Gastroesophageal sphincter (tissue), 4 donors: ENCODE measurements around the gene PDZD4. TPM values are rescaled to one million over a fixed set of nuclear protein-coding genes. Genes with fewer than 3 reads are reported as not detected.

Experiments
- ATAC-seq: fragments of 150-250 bp; one replicate; pipeline ENCODE4 v1.9.1; 2016; ENCODE audit warnings: mild to moderate bottlenecking, moderate library complexity
- H3K27ac ChIP-seq, 4 donors: fragments of 200-600 bp; sonication (generic) in 3 of 4; 1 replicate in 3 of 4; 2 replicates in 1 of 4; pipeline ENCODE4 v1.5.1; 2016 to 2019
- H3K27me3 ChIP-seq: fragments of 200-600 bp; sonication (generic); one replicate; pipeline ENCODE4 v1.5.1; 2019
- H3K36me3 ChIP-seq, 2 donors: fragments of 200-600 bp; sonication (generic); one replicate each; pipeline ENCODE4 v1.5.1; 2019; ENCODE audit warnings: control low read depth in 1 of 2
- H3K4me1 ChIP-seq, 3 donors: fragments of 200-600 bp; sonication (generic); 1 replicate in 2 of 3; 2 replicates in 1 of 3; pipeline ENCODE4 v1.5.1; 2016 to 2019; ENCODE audit warnings: control low read depth in 2 of 3
- H3K4me3 ChIP-seq, 2 donors: fragments of 200-600 bp; sonication (generic); one replicate each; pipeline ENCODE4 v1.5.1; 2019; ENCODE audit warnings: mild to moderate bottlenecking in 1 of 2, moderate library complexity in 1 of 2
- H3K9me3 ChIP-seq, 3 donors: fragments of 200-600 bp; sonication (generic); one replicate each; pipeline ENCODE4 v1.5.1; 2017 to 2019; ENCODE audit warnings: control low read depth in 2 of 3
- EP300 ChIP-seq: sonication (generic); formaldehyde crosslinking; IDR thresholded peaks from one replicate; pipeline ENCODE4 v1.6.1; 2017; ENCODE audit warnings: antibody characterized with exemption, mild to moderate bottlenecking
- POLR2A ChIP-seq, 2 donors: fragments of 450-650 bp; IDR thresholded peaks; one replicate each; pipeline ENCODE4 v1.6.1; 2017; ENCODE audit warnings: antibody characterized with exemption in 2 of 2, mild to moderate bottlenecking in 2 of 2, moderate library complexity in 1 of 2
- POLR2AphosphoS5 ChIP-seq: sonication (generic); formaldehyde crosslinking; IDR thresholded peaks from one replicate; pipeline ENCODE4 v1.6.1; 2017; ENCODE audit warnings: antibody characterized with exemption
- WGBS, 2 donors: methylation state at CpG; one replicate each; pipeline ENCODE4 v1.1.5; 2018; ENCODE audit warnings: low coverage in 1 of 2; 5-methylcytosine and 5-hydroxymethylcytosine counted together
- total RNA-seq, 4 donors: library from RNA; depleted of rRNA; stranded (reverse); fragments of >200 nt; gene quantifications; one replicate each; pipeline ENCODE4 v1.1.0, GENCODE V29; 2016
- TF ChIP-seq, protein P1 (sequence below), 4 experiments: fragments of 200-600 bp in 2 of 4; fragments of 450-650 bp in 2 of 4; sonication (generic) in 1 of 4; IDR thresholded peaks; one replicate each; pipeline ENCODE4 v1.5.1; 2017 to 2019; ENCODE audit warnings: antibody characterized with exemption in 4 of 4, mild to moderate bottlenecking in 2 of 4, moderate library complexity in 2 of 4

The PDZD4 gene
- total RNA-seq, 4 donors from 2014 or later, result 10.6 to 48.5 (median 26.4) TPM

DNA sequence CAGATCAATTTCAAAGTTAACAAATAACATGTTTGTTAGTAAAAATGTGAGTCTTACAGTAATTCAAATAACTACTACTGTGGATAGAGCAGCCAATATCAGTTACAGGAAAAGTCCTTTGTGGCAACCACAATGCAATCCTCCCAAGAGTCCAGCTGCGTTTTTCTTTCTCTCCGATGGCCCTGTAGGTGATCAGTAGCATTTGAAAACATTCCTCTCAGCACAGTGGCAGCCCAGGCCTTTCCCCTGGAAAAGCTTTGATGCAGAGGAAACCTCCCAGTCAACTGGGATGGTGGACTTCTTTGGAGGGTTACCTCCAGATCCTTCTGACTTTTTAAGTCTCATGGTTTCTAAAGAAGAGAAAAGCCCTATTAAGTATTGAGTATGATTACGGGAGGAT is 18.0 kb upstream of the PDZD4 start:
- no peaks in the 10 kb centered on the region for H3K9me3 ChIP-seq
- H3K4me1 ChIP-seq, result no peaks in the 10 kb centered on the region
- H3K4me3 ChIP-seq, result no peak overlapping the region
- peaks cover 9% of the 10 kb centered on the region for H3K27me3 ChIP-seq
- no peak for ATAC-seq
- no peak for TF ChIP-seq POLR2A (IDR thresholded peaks at IDR 0.05)
- TF ChIP-seq EP300, result no peak
- no peak for TF ChIP-seq POLR2AphosphoS5
- TF ChIP-seq, protein P1, sequence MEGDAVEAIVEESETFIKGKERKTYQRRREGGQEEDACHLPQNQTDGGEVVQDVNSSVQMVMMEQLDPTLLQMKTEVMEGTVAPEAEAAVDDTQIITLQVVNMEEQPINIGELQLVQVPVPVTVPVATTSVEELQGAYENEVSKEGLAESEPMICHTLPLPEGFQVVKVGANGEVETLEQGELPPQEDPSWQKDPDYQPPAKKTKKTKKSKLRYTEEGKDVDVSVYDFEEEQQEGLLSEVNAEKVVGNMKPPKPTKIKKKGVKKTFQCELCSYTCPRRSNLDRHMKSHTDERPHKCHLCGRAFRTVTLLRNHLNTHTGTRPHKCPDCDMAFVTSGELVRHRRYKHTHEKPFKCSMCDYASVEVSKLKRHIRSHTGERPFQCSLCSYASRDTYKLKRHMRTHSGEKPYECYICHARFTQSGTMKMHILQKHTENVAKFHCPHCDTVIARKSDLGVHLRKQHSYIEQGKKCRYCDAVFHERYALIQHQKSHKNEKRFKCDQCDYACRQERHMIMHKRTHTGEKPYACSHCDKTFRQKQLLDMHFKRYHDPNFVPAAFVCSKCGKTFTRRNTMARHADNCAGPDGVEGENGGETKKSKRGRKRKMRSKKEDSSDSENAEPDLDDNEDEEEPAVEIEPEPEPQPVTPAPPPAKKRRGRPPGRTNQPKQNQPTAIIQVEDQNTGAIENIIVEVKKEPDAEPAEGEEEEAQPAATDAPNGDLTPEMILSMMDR (IDR thresholded peaks at IDR 0.05), result no peak
- H3K27ac ChIP-seq, result no peak overlapping the region
- 20% methylated on average over 1 of the region's 3 CpGs; no CpG with 5 or more reads in 1 of the 2 donors for WGBS, 2 donors
- H3K36me3 ChIP-seq, result no peaks in the 10 kb centered on the region

DNA sequence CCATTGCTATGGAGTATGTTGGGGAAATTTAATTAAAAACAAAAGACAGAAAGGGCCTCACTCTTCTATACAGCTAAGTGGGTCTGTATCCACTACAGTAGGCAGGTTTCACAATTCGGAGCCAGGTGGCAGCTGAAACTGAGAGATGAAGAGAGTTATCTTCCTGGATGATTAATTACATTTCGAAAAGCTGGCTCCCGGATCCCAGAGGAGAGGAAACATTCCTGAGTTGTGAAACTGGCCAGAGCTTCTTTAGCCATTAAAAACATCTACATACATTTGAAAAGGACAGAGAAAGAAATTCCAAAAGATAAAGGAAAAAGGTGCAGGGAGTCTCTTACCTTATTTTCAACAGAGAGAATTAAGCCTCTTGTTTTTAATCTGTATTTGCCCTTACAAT is 15.5 kb upstream of the PDZD4 start:
- 0 to 26% methylated on average over 1 to 2 of the region's 3 CpGs for WGBS, 2 donors
- Histone ChIP-seq H3K36me3 (no peaks in the 10 kb centered on the region), H3K27ac (no peak overlapping the region), H3K27me3 (peaks cover 9% of the 10 kb centered on the region), H3K9me3 (no peaks in the 10 kb centered on the region), H3K4me1 (no peaks in the 10 kb centered on the region), H3K4me3 (no peak overlapping the region)
- TF ChIP-seq POLR2A (IDR thresholded peaks at IDR 0.05), result no peak
- TF ChIP-seq, protein P1 (IDR thresholded peaks at IDR 0.05), result no peak
- no peak for TF ChIP-seq POLR2AphosphoS5
- ATAC-seq, result no peak

DNA sequence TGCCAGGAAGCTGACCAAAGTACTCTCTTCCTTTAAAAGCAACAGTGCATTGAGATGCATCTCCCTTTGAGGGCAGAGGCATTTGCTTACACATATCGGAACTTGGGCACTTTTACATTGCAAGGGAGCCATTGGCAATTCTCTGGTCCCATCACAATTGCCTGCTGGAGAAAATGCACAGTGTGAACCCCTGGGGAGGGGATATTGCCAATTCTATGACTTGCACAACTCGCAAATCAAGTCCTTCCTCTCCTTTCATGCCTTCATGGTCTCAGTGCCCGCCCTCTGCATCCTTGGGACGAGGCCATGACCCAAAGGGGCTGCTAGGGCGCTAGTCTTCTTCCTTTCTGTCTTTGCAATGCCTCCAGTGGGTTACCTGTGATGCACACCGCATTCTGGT is 14.9 kb upstream of the PDZD4 start:
- no peak for ATAC-seq
- no peaks in the 10 kb centered on the region for H3K9me3 ChIP-seq
- TF ChIP-seq POLR2A (IDR thresholded peaks at IDR 0.05), result no peak
- TF ChIP-seq POLR2AphosphoS5, result no peak
- no peak for TF ChIP-seq EP300
- TF ChIP-seq, protein P1 (IDR thresholded peaks at IDR 0.05), result no peak
- no peak overlapping the region for H3K27ac ChIP-seq
- no peak overlapping the region for H3K4me3 ChIP-seq
- WGBS, 2 donors, result 28 to 49% methylated on average over 5 of the region's 6 CpGs
- H3K27me3 ChIP-seq, result peaks cover 11% of the 10 kb centered on the region
- H3K36me3 ChIP-seq, result no peaks in the 10 kb centered on the region
- H3K4me1 ChIP-seq, result no peaks in the 10 kb centered on the region

DNA sequence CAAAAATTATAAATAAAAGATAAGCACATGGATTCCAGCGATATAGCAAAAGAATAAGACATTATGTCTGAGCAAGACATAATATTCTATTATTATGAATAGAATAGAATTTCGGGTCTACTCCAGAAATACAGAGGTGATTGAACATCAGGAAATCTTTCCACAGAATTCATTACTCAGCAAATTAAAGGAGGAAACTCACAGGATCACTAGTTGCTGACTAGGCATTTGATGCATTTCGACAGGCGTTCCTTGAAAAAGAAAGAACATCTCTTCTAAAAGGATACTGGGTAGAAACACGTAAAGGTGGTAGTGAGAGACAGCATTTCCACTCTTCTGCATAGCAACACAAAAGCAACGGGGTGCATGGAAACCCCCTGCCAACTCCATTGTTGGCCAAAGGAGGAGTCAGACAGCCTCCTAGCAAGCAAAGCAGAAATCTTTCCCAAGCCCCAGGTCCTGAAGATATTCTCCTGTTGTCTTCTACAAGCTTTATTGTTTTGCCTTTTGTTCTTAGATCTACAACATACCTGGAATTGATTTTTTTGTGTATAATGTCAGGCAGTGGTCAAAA is 14.3 kb upstream of the PDZD4 start:
- Histone ChIP-seq H3K36me3 (no peaks in the 10 kb centered on the region), H3K4me3 (no peak overlapping the region), H3K4me1 (no peaks in the 10 kb centered on the region), H3K9me3 (no peaks in the 10 kb centered on the region), H3K27me3 (peaks cover 14% of the 10 kb centered on the region), H3K27ac (no peak overlapping the region)
- ATAC-seq, result no peak
- TF ChIP-seq EP300 (no peak), POLR2A (IDR thresholded peaks at IDR 0.05) (no peak), POLR2AphosphoS5 (no peak)
- TF ChIP-seq, protein P1 (IDR thresholded peaks at IDR 0.05), result no peak
- 23 to 63% methylated on average over 4 of the region's 6 CpGs for WGBS, 2 donors

DNA sequence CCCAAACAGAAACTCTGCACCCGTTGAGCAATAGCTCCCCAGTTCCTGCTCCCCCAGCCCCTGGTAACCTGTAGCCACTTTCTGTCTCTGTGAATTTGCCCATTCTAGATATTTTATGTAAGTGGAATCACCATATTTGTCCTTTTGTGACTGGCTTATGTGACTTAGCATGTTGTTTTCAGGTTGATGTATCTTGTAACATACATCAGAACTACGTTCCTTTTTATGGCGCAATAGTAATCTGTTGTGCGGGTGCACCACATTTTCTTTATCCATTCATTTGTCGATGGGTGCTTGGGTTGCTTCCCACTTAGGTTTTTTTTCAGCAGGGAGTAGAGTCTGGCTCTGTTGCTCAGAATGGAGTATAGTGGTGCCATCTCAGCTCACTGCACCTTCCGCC is 6.6 kb upstream of the PDZD4 start:
- no peaks in the 10 kb centered on the region for H3K36me3 ChIP-seq
- TF ChIP-seq POLR2AphosphoS5, result no peak
- no peak for TF ChIP-seq POLR2A (IDR thresholded peaks at IDR 0.05)
- no peak for TF ChIP-seq EP300
- TF ChIP-seq, protein P1 (IDR thresholded peaks at IDR 0.05), result no peak
- H3K9me3 ChIP-seq, result no peaks in the 10 kb centered on the region
- H3K4me1 ChIP-seq, result no peaks in the 10 kb centered on the region
- no peak overlapping the region for H3K4me3 ChIP-seq
- H3K27ac ChIP-seq, result no peak overlapping the region
- no peak for ATAC-seq
- peaks cover 5% of the 10 kb centered on the region for H3K27me3 ChIP-seq
- WGBS, 2 donors, result 86 to 89% methylated on average over 4 to 5 of the region's 6 CpGs
